HCEC 1CT (cell line): ENCODE measurements around the gene MARCKS.
A peak's percentile ranks its signal among the peaks of the same experiment; 100 is the strongest.
"Not testable (repeated sequence)": the region's sequence is repeated elsewhere in the genome, so short reads cannot be mapped to it uniquely, and the experiment has no call there.

Experiments used
- DNase-seq: peaks from one replicate; pipeline ENCODE4 v3.0.0-alpha.2; 2017

Gene MARCKS

DNA sequence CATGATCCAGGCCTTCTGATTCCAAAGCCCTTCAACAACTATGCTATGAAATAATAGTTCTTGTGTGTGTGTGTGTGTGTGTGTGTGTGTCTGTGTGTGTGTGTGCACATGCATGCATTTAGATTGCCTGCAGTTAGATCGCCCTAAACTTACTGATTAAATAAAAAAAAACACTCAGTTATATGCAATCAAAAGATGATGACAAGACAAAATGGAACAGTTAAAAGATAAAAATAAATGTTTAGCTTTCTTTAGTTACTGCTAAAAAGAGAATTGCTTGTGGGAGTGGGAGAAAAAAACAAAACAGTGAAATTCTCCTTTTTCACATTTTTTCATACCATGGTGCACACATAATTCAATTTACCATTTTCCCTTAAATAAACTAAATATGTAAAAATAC is 29.4 kb downstream of the MARCKS start:
- no peak for DNase-seq

DNA sequence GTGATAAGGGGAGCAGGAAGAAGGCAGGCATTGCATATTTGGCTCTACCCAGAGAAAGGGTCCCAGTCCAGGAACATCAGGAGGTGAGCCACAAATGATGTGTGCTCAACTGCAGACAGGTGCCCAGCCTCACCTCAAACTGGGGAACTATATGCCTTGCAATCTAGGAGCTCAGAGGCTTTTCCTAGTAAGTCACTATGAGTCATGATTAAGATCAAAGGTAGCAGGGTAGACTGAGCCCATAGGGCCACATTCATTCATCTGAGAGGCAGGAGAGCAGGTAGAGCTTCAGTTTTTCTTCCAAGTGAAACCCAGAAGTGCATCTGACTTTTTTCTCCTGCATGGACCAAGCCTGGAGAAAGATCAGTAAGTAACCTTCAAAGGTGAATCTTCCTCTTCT is 31.3 kb downstream of the MARCKS start:
- no peak for DNase-seq

DNA sequence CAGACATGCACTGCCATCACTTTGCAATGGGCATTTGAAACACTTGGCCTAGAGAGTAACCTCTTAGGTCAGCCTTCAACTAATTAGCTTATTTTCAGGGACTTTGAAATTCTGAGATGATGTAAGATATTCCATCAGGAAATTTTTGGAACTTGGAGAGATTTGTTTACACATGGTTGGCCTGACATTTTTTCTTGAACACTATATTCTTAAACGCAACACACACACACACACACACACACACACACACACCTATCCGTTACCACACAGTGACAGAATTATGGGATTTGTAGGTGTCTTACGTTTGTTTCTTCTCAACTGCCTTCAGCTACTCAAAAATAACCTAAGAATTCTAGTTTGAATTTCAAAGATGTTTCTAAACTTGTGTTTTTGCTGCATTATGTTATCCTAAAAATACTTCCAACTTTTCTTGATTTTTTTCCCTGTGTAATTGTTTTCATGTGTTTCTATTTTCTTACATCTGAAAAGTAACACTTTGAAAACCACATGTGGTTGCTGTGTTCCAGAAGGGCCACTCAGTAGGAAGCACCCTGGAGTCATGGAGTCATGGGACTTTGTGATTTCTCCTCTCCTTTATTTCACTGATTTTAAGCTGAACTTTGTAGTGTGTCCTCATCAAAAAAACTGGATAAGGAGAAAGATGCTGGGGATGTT is 31.9 kb downstream of the MARCKS start:
- no peak for DNase-seq

DNA sequence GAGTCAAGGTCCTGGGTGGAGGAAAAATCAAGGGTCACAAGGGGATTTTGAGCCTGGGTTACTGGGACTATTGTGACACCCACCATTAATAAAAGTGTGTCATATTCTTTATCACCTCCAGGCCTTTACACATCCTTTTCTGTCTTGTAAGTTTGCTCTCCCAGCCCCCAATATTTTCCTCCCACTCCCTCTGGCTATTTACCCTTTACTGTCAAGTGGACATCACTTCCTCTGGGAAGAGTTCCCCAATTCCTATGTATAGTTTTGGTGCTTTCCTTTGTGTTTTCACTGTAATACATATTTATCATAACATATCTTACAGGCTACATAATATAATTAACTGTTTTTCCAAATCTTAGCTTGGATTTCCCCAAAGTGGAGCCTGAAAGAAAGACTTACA is 36.3 kb downstream of the MARCKS start:
- no peak for DNase-seq

DNA sequence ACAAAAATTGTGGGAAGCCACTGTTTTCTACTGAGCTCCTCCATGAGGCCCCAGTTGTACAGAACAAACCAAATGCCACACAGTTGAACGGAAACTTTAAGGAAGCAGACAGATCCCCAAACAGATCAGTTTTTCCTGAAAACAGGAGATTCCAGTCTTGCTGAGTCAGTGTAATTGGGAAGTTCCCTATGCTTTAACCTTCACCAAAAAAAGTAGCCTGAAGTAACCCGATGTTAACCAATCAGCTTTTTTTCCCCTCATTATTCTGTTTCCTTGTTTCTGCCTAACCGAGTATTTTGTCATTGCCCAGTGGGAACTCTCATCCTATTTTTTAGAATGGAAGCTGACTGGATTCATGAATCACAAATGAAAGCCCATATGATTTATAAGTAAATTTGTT is 36.7 kb downstream of the MARCKS start:
- DNase-seq, result peak; percentile 45

DNA sequence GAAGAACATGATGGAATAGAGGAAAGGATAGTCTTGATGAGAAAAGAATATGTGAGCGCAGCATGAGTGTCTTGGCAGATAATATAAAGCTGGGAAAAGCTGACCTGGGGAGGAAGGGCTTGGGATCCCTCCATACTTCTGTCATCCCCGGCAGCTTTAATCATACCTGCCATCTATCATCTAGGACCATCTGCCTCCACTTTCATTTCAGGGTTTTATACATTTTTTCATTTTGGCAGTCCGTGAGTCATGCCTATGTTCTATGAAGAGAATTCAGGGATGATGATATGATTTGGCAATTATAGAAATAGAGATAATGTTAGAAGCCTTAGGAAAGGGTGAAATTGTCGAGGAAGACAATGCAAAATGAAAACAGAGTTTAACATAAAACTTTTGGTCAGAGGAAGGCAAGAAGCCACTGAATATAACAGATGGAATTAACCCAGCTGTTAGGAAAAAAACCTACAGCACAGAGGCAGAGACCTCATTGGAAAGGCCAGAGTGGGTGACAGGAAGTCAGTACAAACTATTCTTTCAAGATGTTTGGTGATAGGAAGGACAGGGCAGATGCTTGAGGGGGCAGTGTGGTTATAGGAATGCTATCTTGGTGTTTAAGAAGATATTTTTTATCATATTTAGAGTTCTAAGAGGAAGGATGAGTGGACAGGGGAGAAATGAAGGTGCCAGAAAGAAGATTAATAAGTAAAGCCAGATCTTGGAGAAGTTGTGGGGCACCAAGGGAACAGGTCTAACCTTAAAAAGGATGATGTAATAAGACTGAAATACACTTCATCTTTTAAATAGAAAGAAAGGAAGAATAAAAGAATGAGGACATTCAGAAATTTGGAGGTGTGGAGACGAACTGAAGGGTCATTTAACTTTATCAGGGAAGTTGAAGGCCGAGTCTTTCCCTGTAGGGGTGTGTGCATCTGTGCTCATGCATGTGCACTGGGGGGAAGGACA is 37.8 kb downstream of the MARCKS start:
- DNase-seq, result no peak

DNA sequence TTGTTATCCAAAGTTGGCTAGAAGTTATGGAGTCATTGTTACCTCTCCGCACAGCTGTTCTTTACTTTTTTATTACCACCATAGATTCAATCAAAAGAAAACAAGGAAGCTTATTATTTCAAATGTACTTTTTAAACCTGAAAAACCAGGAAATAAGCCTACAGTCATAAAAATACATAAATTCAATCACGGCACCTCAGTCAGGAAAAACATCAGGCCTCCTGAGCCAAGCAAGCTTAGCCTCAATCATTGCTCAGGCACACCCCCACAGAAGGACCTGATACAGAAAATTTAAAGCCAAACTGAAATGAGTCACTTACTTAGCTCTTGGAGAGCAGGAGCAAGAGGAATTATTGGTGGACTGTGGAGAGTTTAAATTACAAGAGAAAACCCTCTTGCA is 44.3 kb downstream of the MARCKS start:
- DNase-seq, result no peak

DNA sequence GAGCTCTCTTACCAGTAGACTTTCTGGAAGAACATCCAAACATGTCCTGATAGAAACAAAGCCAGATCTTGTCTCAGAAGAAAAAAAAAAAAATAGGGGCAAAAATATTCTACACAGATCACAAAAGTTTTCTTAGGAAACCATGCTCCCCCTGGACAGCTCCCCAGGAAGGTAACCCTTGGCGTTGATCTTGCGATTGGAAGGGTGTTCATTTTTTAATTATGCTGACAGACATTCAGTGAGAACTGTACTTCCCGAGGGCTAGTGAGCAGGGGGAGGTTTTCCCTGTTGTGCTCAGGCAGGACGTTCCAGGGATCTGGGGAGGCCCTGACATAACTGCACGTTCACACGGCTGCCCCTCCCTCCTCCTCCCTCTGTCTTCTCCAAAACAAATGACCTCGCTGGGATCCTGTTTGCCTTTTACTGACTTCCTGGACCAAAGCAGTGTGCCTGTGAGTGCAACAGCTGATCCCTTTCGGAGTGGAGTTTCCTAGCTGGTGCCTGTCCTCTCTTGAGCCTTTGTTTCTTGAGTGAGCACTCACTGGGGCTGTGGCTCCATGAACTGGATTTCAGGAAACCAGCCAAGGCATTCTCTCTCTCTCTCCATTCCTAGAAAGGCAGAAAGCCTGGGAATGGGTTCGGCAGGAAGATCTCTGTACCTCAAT is 46.7 kb downstream of the MARCKS start:
- DNase-seq, result no peak

DNA sequence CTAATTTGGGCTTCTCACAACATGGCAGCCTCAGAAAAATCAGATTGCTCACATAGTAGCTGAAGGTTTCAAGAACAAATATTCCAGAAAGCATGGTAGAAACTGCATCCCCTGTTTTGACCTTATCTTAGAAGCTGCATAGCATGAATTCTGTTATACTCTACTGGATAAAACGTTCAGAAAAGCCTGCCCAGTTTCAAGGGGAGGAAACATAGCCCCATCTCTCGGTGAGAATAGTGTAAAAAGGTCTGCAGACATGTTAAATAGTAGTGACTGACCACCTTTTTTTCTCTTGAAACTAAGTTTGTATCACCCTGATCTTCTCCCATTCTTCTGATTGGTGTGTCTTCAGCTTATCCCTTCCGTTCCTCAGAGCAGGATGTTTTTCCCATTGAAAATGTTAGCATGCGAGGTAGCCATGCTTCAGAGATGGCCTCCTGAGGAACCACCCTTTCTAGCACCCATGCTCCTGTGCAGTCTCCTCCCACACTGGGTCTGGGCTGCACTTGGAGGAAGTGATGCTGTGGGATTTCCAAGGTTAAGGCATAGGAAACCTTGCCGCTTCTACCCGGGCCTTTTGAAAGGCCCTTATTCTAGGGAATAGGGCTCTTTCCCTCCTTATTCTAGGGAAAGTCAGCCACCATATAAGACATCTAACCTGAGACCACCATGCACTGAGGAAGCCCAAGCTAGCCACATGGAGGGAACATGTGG is 50.1 kb downstream of the MARCKS start:
- DNase-seq, result no peak

DNA sequence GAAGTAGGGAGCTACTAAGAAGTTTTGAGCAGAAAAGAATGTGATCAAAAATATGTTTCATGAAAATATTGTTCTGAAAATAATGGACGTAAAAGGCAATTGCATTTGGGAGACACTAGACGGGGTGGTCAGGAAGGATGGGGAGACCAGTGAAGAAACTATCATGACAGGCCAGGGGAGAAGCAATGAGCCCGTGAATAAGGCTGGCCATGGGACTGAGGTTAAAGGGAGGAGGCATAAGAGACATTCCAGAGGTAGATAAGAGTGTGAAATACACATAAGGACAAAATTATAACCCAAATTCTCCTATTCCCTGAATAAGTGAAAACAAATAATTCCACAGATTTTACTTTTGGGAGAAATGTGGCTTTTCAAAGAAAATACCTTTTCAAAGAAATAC is 51.7 kb downstream of the MARCKS start:
- DNase-seq, result no peak

DNA sequence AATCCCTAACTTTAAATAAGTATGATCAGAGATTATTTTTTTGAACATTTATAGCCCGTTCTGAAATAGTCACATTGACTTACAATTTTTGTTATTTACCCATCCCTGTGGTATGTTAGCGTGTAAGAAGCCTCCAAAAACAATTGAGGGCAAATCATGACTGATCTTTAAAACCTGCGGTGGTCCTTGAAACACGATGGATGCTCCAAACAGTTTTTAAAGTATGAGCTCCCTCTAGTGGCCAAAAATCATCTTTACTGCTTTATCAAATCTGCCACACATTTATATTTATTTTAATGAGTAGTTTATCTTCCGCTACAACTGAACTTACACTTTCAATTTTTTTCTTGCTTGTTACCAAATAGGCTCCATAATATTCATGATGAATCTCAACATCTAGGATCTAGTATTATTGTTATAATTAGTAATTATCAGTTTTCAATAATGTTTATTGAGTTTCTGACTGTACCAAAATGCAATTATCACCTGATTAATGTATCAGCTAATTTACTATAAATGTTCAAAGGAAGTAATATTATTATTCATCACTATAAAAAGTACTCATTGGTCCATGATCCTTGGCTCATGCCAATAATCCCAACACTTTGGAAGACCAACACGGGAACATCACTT is 52.2 kb downstream of the MARCKS start:
- peak; percentile 57 for DNase-seq

DNA sequence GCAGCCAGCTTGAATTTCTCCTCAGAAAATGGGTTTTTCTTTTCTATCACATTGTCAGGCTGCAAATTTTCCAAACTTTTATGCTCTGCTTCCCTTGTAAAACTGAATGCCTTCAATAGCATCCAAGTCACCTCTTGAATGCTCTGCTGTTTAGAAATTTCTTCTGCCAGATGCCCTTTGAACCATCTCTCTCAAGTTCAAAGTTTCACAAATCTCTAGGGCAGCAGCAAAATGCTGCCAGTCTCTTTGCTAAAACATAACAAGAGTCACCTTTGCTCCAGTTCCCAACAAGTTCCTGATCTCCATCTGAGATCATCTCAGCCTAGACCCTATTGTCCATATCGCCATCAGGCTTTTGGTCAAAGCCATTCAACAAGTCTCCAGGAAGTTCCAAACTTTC is 53.1 kb downstream of the MARCKS start:
- not testable (repeated sequence) for DNase-seq
